Measurements from ENCODE around the gene IL9.
"Not testable (repeated sequence)": the region's sequence is repeated elsewhere in the genome, so short reads cannot be mapped to it uniquely, and the experiment has no call there.

Gene IL9

DNA sequence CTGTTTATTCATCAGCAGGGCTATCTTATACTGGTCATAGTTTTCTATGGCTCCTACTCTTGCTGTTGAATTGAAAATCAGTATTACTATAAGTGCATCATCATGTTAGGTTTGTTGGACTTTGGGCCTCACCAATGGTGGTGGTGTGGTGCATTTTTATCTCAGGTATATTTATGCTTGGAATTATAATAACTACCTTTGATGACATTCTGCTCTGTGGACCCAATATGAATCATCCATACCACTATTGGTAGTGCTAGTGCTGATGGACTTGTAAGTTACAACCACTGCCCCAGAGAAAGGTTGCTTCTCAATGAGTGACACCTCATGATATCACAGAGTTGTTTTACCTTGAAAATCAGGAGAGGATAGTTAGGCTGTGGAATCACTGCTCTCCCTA lies 28.0 kb downstream of the IL9 start:
- no peak for DNase-seq (ENCODE audit: low read depth)

DNA sequence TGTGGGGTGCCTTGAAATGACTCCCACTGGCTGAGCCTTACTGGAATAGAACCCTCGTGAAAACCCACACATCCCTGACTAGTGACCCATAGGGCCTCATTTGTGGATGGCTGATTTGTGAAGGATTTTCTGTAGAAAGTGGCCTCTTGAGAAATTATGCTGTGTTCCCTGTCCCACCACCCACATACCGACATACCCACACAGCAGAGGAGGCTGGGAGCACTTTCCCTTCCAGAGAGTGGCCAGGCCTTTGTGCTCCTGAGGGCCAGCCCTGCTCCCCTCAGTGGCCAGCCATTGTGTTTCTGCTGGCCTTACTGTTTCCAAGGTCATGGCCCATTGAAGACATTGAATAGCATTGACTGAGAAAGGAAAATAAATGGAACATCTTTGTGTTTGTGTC lies 29.6 kb downstream of the IL9 start:
- DNase-seq (ENCODE audit: low read depth) = no peak

DNA sequence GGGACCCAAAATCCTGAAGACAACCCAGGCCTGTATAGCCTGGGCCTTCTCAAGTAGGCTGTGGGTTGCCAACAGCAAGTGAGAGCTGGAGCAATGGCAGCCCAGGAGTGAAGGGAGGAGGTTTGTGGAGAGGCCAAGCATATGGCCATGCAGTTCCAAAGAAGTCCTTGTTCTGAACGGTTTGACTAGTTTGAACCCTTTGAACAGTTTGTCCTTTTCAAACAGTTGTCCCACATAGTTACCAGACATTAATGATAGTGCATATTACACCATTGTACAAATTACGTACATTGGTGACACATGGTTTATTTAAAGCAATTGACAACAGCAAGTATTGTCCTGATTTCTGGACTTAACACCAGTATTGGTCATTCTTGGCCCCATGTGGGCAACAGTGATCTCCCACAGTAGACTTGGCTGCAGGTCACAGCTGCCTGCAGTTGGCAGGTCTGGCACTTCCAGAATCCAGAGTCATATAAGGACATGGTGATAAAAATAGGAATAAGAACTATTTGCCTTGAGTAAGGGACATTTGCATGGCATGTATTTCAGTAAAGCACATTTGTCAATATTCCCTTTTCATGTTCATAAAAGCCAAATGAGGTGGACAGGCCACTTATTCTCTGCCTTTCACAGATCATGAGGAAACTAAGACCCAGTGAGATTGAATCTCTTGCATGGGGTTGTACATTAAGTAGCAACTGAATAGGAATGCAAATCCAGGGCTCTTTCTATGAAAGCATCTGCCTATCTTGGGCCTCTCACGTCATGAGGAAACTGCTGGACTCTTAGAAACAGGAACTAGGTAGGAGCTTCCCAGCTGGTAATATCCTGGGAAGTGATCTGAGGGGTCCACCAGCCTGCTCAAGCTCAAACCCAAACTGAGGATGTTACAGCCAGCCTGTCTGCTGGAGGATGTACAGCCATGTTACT lies 30.9 kb downstream of the IL9 start:
- DNase-seq (ENCODE audit: low read depth) = no peak

DNA sequence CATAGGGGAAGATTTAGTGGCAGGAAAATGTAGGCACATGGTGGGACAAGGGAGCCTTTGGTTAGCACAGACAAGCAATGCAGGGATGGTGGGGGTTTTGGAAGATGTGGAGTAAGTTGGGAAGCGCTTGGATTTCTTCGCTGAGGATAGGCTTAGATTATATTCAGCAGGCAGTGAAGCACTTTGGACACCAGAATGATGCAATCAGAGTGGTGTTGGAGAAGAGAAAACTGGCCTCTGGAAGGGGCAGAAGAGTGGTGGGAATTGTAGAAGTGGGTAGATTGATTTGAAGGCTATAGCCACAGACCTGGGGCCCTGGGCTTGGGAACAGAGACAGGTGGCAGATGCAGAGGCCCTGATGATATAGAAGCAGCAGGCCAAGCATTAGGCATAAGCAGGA lies 32.9 kb downstream of the IL9 start:
- no peak for DNase-seq (ENCODE audit: low read depth)

DNA sequence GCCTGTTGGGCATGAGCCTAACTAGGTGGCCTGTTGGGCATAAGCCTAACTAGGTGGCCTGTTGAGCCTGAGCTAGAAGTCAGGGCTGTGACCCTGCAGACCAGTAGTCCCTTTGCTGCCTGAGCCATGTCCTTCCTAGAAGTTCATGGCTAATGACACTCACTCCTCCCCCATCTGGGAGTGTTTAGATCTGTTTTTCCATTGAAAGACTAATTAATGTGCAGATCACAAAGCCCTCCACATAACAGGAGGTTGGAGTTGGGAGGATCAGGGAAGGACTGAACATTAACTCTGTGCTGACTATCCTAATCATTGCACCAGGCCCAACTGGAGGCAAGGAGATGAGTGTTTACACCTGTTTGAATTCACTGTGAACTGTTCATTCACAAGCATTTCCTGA lies 33.6 kb downstream of the IL9 start:
- DNase-seq (ENCODE audit: low read depth) = no peak

DNA sequence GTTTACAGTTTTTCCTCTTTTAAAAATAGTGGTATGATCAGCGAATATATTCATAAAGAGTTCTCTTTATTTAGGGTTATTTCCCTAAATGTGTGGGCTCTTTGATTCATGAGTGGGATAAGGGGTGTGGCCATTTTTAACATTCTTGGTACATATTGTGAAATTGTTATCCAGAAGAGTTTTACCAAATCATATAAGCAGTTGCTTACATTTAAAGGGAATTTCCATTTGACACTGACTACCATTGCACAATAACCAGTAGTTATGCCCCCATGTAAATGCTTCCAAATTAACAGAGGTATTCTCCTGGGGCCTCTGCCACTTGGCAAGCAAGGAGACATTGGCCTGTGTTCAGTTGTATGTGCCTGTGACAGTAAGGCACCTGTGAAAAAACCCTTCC lies 34.0 kb downstream of the IL9 start:
- DNase-seq (ENCODE audit: low read depth) = no peak

DNA sequence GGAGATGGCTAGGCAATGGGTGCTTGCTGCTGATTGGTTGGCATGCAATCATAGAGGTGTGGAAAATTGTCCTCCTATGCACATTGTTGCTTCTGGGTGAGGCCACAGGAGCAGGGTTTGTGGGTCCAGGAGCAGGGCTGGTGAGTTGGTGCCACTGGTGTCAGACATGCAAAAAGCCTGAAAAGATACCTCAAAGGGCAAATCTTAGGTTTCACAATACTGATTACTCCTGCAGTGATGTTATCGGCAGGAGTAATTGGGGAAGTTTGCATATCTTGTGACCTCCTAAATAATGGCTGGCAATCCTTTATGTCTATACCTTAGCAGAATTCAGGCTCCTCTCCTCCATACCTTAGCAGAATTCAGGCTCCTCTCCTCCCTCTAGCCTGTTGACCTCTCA lies 36.0 kb downstream of the IL9 start:
- no peak for DNase-seq (ENCODE audit: low read depth)

DNA sequence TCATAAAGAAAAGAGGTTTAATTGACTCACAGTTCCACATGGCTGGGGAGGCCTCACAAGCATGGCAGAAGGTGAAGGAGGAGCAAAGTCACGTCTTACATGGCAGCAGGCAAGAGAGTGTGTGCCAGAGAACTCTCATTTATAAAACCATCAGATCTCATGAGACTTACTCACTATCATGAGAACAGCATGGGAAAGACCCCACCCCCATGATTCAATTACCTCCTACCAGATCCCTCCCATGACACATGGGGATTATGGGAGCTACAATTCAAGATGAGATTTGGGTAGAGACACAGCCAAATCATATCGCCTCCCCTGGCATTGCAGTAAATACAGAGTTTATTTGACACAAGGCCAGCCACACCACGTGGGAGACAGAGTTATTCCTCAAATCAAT lies 36.5 kb downstream of the IL9 start:
- DNase-seq (ENCODE audit: low read depth) = not testable (repeated sequence)

DNA sequence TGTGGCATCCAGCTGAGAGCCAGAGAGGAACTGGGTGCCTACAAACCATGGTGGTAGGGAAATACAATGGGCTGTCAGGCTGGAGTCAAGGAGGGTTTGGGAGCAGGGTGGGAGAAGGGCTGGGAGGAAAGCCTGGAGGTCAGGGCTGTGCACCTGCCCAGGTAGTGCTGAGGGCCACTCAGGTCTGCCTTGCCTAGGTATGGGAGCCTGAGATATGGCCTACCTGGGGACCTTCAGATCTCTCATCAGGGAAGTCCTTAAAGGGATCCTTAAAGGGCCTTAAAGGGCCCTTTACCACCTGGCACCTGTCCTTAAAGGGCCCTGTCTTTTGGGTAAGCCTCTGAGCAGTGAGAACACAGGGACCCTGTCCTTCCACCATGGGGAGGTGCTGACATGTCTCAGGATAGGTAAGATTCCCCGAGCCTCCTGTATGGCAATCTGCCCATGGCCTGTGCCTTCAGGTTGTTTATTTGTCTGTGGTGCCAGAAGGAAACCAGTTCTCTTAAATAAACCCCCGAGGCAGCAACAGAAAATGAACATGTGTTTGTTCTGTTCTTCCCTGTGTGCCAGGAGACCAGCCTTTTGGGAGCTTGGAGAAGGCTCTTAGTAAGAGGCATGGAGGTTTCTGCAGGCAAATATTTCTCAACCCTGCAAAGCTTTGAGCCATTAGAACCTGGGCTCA lies 37.9 kb downstream of the IL9 start:
- no peak for DNase-seq (ENCODE audit: low read depth)

DNA sequence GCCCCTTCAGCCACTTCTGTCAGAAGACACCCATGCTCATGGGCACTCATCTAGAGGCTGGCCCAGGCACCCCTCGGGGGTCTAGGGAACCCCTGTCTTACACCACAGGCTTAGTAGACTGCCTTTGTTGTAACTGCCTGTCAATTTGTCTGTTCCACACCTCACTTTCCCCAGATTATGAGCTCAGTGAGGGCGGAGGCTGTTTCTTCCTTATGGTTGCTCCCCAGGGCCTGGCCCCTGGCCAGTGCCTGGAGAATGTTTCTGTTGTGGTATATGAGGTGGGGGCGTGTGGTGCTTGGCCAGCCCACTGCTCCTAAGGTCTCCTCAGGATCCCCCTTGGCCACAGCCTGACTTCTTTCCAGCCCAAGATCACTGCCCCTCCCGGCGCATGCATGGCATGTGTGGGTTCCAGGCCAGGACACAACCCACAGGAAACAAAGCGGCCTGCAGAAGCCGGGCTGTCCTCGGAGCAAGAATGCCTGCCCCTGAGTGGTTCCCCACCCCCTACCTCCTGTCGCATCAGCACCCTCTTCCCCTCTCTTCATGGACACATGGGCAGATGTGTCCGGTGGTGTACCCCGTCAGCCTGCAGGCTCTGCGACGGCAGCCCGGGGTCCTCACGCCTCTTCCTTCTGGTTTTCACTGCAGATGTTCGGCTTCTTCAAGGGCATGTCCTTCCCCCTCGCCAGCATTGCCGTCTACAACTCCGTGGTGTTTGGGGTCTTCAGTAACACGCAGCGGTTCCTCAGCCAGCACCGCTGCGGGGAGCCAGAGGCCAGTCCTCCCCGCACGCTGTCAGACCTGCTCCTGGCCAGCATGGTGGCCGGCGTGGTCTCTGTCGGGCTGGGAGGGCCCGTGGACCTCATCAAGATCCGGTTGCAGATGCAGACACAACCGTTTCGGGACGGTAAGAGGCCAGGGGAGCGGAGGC lies 43.5 kb downstream of the IL9 start:
- no peak for DNase-seq (ENCODE audit: low read depth)

DNA sequence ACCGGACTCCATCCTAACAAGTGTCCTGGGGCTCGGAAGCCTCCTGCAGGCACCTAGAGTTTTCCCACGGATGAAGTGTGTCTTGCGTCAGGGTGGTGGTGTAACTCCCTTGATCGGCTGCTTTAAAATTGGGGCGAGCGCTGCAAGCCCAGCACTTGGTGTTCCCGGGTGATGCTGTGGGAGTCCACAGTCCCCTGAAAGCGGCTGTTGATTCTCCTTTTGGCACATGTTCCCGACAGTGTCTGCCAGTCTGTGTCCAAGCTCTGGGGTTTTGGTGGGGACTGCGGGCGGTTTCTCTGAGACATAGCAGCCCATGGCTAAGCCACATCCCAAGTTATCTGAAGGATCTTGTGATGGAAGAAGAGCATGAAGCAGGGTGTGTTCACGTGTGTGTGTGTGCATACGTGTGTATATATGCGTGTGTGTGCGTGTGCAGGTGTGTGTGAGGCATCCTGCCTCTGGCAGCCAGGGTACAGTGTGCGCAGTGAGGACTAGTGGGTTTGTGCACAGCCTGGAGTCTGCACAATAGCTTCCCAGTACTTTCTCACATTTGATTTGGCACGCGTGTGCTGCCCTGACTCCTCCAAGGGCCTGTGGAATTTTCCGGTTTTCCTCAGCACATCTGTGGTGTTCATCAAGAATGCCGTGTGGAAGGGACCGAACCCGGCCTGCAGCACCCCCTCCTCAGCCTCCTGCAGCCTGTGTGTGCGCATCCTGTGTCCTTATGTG lies 44.3 kb downstream of the IL9 start:
- DNase-seq (ENCODE audit: low read depth) = no peak

DNA sequence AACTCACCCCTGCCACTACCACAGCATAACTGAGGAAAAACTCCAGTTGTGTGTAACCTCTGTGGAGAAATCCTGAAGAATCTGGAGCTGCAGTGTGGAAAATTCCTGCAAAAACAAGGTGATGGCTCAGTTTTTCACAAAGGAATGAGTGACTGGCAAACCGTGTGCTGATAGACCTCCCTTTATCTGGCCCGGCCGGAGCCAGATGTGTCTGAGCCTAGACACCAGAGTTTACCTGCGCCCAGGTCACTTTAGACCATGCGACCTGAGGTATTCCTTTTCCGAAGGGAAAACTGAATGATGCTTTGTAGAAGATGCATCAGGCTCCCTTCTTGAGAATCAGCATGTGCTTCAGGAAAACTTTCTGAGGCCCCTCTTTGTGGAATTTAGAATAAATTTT lies 45.0 kb downstream of the IL9 start:
- DNase-seq (ENCODE audit: low read depth) = no peak

DNA sequence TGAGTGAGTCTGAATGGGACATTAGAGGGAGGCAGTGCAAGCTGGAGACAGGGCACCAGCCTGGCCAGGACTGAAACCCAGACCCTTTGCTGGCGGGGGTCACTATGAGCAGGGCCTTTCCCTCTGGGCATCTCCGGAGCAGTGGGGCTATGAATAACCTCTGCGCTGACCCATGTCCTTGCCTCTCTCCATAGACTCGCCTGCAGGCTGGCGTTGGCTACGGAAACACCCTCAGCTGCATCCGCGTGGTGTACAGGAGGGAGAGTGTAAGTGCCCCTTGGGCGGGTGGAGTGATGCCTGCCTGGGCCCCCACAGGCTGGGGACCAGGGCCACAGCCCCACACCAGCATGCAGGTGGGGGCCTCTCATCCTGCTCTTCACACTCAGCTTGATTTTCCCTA lies 45.4 kb downstream of the IL9 start:
- DNase-seq (ENCODE audit: low read depth) = no peak

DNA sequence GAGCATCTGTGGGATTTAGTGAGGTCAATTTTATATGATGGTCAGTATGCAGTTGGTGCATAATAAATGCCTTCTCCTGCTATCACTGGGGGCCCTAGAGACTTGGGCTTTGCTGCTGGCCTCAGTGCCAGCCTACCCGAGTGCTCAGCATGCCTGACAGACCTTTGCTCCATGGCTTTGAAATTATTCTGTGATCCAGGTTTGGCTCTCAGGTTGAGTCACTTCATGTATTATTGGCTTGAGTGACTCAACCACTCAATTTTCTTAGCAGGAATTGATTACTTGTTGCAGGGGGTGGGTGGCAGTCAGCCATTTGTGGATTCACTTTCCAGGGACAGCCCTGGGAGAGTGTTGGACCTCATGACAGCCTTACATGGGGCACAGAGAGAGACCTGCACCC lies 47.7 kb downstream of the IL9 start:
- DNase-seq (ENCODE audit: low read depth) = no peak

DNA sequence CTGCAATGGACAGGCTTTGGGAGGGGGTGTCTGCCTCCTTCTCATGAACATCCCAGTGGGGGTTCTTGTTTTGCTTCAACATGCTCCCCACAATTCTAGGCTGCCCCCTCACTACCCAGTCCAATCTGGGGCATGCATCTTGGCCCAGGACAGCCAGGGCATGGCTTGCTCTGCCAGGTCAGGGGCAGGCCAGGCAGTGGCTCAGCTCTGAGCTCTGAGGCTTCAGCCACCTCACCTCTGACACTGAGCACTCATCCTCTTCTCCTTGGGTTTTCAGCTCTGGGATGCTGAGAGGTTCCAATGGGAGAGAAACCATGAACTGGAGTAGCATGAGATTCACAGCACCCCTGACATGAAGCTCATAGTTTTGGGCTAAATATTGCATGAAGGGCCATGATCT lies 49.3 kb downstream of the IL9 start:
- no peak for DNase-seq (ENCODE audit: low read depth)

DNA sequence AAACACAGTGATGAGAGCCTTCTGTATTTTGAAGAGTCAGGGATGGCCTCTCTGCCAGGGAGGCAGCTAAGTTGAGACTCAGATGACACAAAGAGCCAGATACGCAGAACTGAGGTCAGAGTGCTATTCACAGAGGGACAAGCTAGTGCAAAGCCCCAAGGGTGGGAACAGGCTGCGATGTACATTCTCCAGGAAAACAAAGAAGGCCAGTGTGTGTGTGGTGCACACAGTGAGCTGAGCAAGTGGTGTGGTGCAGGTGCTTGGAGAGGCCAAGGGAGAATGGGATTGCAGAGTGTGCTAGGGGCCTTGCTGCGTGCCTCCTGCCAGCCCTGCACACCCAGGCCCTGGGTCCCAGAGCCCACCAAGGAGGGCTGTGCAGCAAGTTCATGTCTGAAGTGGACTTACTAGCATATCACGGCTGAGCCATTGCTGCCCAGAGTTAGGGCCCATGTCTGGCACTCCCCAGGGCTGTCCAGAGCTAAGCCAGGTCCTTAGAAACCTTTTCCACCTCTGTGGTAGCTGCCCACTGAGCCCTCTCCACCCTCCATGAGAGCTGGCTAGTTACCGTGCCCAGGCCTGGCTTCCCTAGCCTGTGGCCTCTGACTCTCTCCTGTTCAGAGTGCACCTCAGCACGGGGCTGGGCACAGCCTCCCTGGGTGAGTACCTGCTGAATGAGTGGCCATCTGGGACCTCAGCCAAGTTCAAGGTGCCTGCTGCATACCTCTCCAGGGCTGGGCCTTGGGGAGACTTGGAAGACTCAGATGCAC lies 51.9 kb downstream of the IL9 start:
- DNase-seq (ENCODE audit: low read depth) = no peak

DNA sequence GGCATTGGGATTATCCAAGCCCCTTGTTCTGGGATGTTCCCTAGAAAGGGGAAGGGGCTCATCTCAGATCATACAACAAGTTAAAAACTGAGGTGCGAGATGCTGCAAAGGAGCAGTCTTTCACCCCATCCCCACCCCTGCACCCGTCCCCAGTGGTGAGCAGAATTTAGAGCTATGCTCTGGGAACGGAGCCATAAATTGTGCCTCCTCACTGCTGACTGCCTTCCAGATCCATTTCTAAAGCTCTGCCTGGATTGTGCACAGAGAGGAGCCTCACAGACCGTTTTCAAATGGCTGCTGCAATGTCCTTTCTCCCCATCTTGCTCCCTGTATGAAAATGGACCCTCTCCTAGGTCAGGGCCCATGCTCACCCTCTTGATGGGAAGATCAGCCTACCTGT lies 52.9 kb downstream of the IL9 start:
- no peak for DNase-seq (ENCODE audit: low read depth)

All from CMK (cell line).